Uterus (tissue), 2 donors: ENCODE results near the gene KCND2.

ENCODE experiments used
- CTCF ChIP-seq, 4 experiments: fragments of 200-600 bp in 2 of 4; fragments of 450-650 bp in 2 of 4; sonication (generic) in 2 of 4; IDR thresholded peaks; one replicate each; pipeline ENCODE4 v1.5.1; 2016 to 2019; ENCODE audit warnings: antibody characterized with exemption in 4 of 4, mild to moderate bottlenecking in 2 of 4, moderate library complexity in 1 of 4
- POLR2A ChIP-seq, 2 donors: fragments of 450-650 bp; IDR thresholded peaks; one replicate each; pipeline ENCODE4 v1.6.1; 2016; ENCODE audit warnings: antibody characterized with exemption in 2 of 2, mild to moderate bottlenecking in 1 of 2, moderate library complexity in 1 of 2

- TF ChIP-seq CTCF (IDR thresholded peaks at IDR 0.05) = no peak
- no peak for TF ChIP-seq POLR2A (IDR thresholded peaks at IDR 0.05)
Observed at GRCh38 chr7:120645966-120646365, 373.0 kb downstream of the KCND2 start.
